AG04450 (cell line): ENCODE results near the gene ASGR1. TPM values are rescaled to one million over a fixed set of nuclear protein-coding genes. Genes with fewer than 3 reads are reported as not detected.
"Not testable (repeated sequence)": the region's sequence is repeated elsewhere in the genome, so short reads cannot be mapped to it uniquely, and the experiment has no call there.

ENCODE experiments used
- CTCF ChIA-PET: fragments of 300-600, 350-600 bp; formaldehyde crosslinking; extraction: SDS; loops from one replicate; lab custom pipeline; 2022; ENCODE audit warnings: antibody characterized with exemption, inconsistent platforms; lab: Charles Lee
- POLR2A ChIA-PET: fragments of 350-600 bp; formaldehyde crosslinking; extraction: SDS; loops from one replicate; lab custom pipeline; 2021; ENCODE audit warnings: antibody characterized with exemption, inconsistent platforms; lab: Yijun Ruan, JAX
- DNase-seq: peaks from one replicate; pipeline ENCODE4 v3.0.0-alpha.2; 2011; ENCODE audit warnings: low read depth, low spot score
- H3K27ac ChIP-seq: one replicate; pipeline ENCODE4 v1.5.1; 2012; ENCODE audit warnings: low read depth, low read length, control low read depth
- H3K27me3 ChIP-seq: one replicate; pipeline ENCODE4 v1.6.0; 2012; ENCODE audit warnings: low read length; ENCODE audit not compliant: control insufficient read depth, insufficient read depth
- H3K4me3 ChIP-seq: 2 replicates; pipeline ENCODE4 v1.5.1; 2011; ENCODE audit warnings: mild to moderate bottlenecking, low read depth, low read length, control low read depth
- H3K9me3 ChIP-seq: 2 replicates; pipeline ENCODE4 v1.5.1; 2012; ENCODE audit warnings: low read length; ENCODE audit not compliant: control insufficient read depth, insufficient read depth
- CTCF ChIP-seq: IDR thresholded peaks from 2 replicates; pipeline ENCODE4 v1.5.1; 2011; ENCODE audit warnings: low read depth, low read length, control low read depth, inconsistent platforms
- polyA plus RNA-seq: library from polyadenylated mRNA; depleted of rRNA; stranded (reverse); fragments of >200 nt; gene quantifications from 2 replicates; pipeline ENCODE4 v1.2.3, GENCODE V29; 2011

Gene ASGR1
- polyA plus RNA-seq, 1 experiment, result 1.1 TPM

- peaks cover 14% of the 10 kb centered on the region for H3K9me3 ChIP-seq
- TF ChIP-seq CTCF, result no peak
- H3K27me3 ChIP-seq, result no peaks in the 10 kb centered on the region
- ChIA-PET POLR2A (no interaction called here), CTCF (interaction anchor here (0.5 to 1.0 kb wide), 2 partner anchors 14 to 31 kb away, joined by 3 to 5 read pairs; no protein-coding TSS in a partner anchor)
- no peak overlapping the region for H3K27ac ChIP-seq
- H3K4me3 ChIP-seq, result no peak overlapping the region
- DNase-seq, result no peak
These were observed 5.2 kb downstream of the ASGR1 start for GRCh38 chr17:7173687-7174602.

- CTCF ChIA-PET, result interaction anchor here (1.0 kb wide), 1 partner anchor 15 kb away, joined by 3 read pairs; no protein-coding TSS in a partner anchor
- H3K4me3 ChIP-seq, POLR2A ChIA-PET, DNase-seq, H3K27ac ChIP-seq, H3K27me3 ChIP-seq: not testable (repeated sequence)
- H3K9me3 ChIP-seq, result peaks cover 22% of the 10 kb centered on the region
These were observed 6.5 kb downstream of the ASGR1 start for GRCh38 chr17:7172522-7173191.

GRCh38 chr17:7169565-7169908 is 9.6 kb downstream of the ASGR1 start:
- H3K27ac ChIP-seq, H3K27me3 ChIP-seq, DNase-seq, H3K4me3 ChIP-seq, POLR2A ChIA-PET: not testable (repeated sequence)
- peaks cover 22% of the 10 kb centered on the region for H3K9me3 ChIP-seq
- CTCF ChIA-PET, result interaction anchor here (1.2 kb wide), 1 partner anchor 32 kb away, joined by 3 read pairs; no protein-coding TSS in a partner anchor

GRCh38 chr17:7168841-7169564 is 10.2 kb downstream of the ASGR1 start:
- CTCF ChIA-PET, result interaction anchor here (1.2 kb wide), 1 partner anchor 31 kb away, joined by 3 read pairs; no protein-coding TSS in a partner anchor
- peaks cover 19% of the 10 kb centered on the region for H3K9me3 ChIP-seq
- H3K4me3 ChIP-seq, DNase-seq, POLR2A ChIA-PET, H3K27me3 ChIP-seq, H3K27ac ChIP-seq: not testable (repeated sequence)

GRCh38 chr17:7167832-7168231 is 11.3 kb downstream of the ASGR1 start:
- no peaks in the 10 kb centered on the region for H3K27me3 ChIP-seq
- DNase-seq, result no peak
- ChIA-PET CTCF (interaction anchor here (0.6 to 1.6 kb wide), 6 partner anchors 9 to 164 kb away, joined by 3 to 15 read pairs (median 4); no protein-coding TSS in a partner anchor), POLR2A (interaction anchor here (0.7 kb wide), 1 partner anchor 11 kb away, joined by 4 read pairs; no protein-coding TSS in a partner anchor)
- no peak overlapping the region for H3K27ac ChIP-seq
- H3K9me3 ChIP-seq, result peaks cover 13% of the 10 kb centered on the region
- no peak for TF ChIP-seq CTCF
- H3K4me3 ChIP-seq, result no peak overlapping the region

GRCh38 chr17:7166873-7167272 is 12.3 kb downstream of the ASGR1 start:
- DNase-seq, result no peak
- POLR2A ChIA-PET, result no interaction called here
- Histone ChIP-seq H3K27ac (no peak overlapping the region), H3K4me3 (no peak overlapping the region), H3K9me3 (peaks cover 13% of the 10 kb centered on the region), H3K27me3 (no peaks in the 10 kb centered on the region)
- CTCF ChIA-PET, result interaction anchor here (0.6 to 1.6 kb wide), 6 partner anchors 9 to 121 kb away, joined by 3 to 15 read pairs (median 4); no protein-coding TSS in a partner anchor
- TF ChIP-seq CTCF, result no peak

GRCh38 chr17:7159571-7159970 is 19.6 kb downstream of the ASGR1 start:
- H3K9me3 ChIP-seq, H3K27me3 ChIP-seq, POLR2A ChIA-PET, H3K4me3 ChIP-seq, H3K27ac ChIP-seq, DNase-seq, CTCF ChIA-PET: not testable (repeated sequence)

- H3K27me3 ChIP-seq, result peaks cover 10% of the 10 kb centered on the region
- H3K9me3 ChIP-seq, H3K27ac ChIP-seq, DNase-seq, CTCF ChIA-PET, H3K4me3 ChIP-seq: not testable (repeated sequence)
- POLR2A ChIA-PET, result interaction anchor here (0.7 kb wide), 1 partner anchor 19 kb away, joined by 8 read pairs; no protein-coding TSS in a partner anchor
These were observed 20.7 kb downstream of the ASGR1 start for GRCh38 chr17:7158424-7158823.
